Measurements from ENCODE around the gene CYS1. TPM values are rescaled to one million over a fixed set of nuclear protein-coding genes. Genes with fewer than 3 reads are reported as not detected.

Gene CYS1
- total and polyA plus RNA-seq, 2 of the 13 experiments (the other 11 are each of a cell fraction or from before 2014, with no cell fraction given): 0.04 TPM; not detected in 1

GRCh38 chr2:10043256-10043905 is 36.8 kb downstream of the CYS1 start, which contains the start of gene KLF11 (continued):
- TF ChIP-seq ZNF790 (CRISPR knock-in tag; IDR thresholded peaks at IDR 0.05; ENCODE audit: borderline replicate concordance): peak; percentile 90; the same call in 1 of the 2 replicates
- no peak for TF ChIP-seq RBM39 (IDR thresholded peaks at IDR 0.05; ENCODE audit: low read depth, low read length, poor library complexity, severe bottlenecking)
- peak; percentile 60; the same call in 1 of the 2 replicates for TF ChIP-seq ZBTB7B (CRISPR knock-in tag; IDR thresholded peaks at IDR 0.05)
- TF ChIP-seq DMAP1 (CRISPR knock-in tag; IDR thresholded peaks at IDR 0.05): peak; percentile 57; the same call in 1 of the 2 replicates
- no peak for TF ChIP-seq TAF15 (IDR thresholded peaks at IDR 0.05; ENCODE audit: low read depth, low read length, poor library complexity, severe bottlenecking)
- no peak for TF ChIP-seq POLR2AphosphoS2 (IDR thresholded peaks at IDR 0.05; ENCODE audit: low read depth, low read length)
- no peak for TF ChIP-seq SMC3 (IDR thresholded peaks at IDR 0.05; ENCODE audit: low read length)
- peak; percentile 92 for TF ChIP-seq MED13 (CRISPR knock-in tag; IDR thresholded peaks at IDR 0.05)
- TF ChIP-seq, protein P1, sequence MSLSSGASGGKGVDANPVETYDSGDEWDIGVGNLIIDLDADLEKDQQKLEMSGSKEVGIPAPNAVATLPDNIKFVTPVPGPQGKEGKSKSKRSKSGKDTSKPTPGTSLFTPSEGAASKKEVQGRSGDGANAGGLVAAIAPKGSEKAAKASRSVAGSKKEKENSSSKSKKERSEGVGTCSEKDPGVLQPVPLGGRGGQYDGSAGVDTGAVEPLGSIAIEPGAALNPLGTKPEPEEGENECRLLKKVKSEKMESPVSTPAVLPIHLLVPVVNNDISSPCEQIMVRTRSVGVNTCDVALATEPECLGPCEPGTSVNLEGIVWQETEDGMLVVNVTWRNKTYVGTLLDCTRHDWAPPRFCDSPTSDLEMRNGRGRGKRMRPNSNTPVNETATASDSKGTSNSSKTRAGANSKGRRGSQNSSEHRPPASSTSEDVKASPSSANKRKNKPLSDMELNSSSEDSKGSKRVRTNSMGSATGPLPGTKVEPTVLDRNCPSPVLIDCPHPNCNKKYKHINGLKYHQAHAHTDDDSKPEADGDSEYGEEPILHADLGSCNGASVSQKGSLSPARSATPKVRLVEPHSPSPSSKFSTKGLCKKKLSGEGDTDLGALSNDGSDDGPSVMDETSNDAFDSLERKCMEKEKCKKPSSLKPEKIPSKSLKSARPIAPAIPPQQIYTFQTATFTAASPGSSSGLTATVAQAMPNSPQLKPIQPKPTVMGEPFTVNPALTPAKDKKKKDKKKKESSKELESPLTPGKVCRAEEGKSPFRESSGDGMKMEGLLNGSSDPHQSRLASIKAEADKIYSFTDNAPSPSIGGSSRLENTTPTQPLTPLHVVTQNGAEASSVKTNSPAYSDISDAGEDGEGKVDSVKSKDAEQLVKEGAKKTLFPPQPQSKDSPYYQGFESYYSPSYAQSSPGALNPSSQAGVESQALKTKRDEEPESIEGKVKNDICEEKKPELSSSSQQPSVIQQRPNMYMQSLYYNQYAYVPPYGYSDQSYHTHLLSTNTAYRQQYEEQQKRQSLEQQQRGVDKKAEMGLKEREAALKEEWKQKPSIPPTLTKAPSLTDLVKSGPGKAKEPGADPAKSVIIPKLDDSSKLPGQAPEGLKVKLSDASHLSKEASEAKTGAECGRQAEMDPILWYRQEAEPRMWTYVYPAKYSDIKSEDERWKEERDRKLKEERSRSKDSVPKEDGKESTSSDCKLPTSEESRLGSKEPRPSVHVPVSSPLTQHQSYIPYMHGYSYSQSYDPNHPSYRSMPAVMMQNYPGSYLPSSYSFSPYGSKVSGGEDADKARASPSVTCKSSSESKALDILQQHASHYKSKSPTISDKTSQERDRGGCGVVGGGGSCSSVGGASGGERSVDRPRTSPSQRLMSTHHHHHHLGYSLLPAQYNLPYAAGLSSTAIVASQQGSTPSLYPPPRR (CRISPR knock-in tag; IDR thresholded peaks at IDR 0.05; ENCODE audit: borderline replicate concordance): peak; percentile 13; the same call in 1 of the 2 replicates
- no peak; the same call in 1 of the 2 replicates for TF ChIP-seq ZNF605 (CRISPR knock-in tag; IDR thresholded peaks at IDR 0.05)
- TF ChIP-seq NFKBIZ (CRISPR knock-in tag; IDR thresholded peaks at IDR 0.05): no peak; the same call in 1 of the 2 replicates
- peak; percentile 89 for TF ChIP-seq ZNF160 (CRISPR knock-in tag; IDR thresholded peaks at IDR 0.05)
- peak; percentile 60 for TF ChIP-seq FOXA3 (CRISPR knock-in tag; IDR thresholded peaks at IDR 0.05)
- no peak for TF ChIP-seq HCFC1 (IDR thresholded peaks at IDR 0.05; ENCODE audit: low read depth, low read length)
- TF ChIP-seq GATAD1 (CRISPR knock-in tag; IDR thresholded peaks at IDR 0.05): peak; percentile 48; the same call in 1 of the 2 replicates
- TF ChIP-seq, protein P2, sequence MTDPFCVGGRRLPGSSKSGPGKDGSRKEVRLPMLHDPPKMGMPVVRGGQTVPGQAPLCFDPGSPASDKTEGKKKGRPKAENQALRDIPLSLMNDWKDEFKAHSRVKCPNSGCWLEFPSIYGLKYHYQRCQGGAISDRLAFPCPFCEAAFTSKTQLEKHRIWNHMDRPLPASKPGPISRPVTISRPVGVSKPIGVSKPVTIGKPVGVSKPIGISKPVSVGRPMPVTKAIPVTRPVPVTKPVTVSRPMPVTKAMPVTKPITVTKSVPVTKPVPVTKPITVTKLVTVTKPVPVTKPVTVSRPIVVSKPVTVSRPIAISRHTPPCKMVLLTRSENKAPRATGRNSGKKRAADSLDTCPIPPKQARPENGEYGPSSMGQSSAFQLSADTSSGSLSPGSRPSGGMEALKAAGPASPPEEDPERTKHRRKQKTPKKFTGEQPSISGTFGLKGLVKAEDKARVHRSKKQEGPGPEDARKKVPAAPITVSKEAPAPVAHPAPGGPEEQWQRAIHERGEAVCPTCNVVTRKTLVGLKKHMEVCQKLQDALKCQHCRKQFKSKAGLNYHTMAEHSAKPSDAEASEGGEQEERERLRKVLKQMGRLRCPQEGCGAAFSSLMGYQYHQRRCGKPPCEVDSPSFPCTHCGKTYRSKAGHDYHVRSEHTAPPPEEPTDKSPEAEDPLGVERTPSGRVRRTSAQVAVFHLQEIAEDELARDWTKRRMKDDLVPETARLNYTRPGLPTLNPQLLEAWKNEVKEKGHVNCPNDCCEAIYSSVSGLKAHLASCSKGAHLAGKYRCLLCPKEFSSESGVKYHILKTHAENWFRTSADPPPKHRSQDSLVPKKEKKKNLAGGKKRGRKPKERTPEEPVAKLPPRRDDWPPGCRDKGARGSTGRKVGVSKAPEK (CRISPR knock-in tag; IDR thresholded peaks at IDR 0.05; ENCODE audit: borderline replicate concordance): no peak
- TF ChIP-seq ZFY (CRISPR knock-in tag; IDR thresholded peaks at IDR 0.05): peak; percentile 76
- TF ChIP-seq, protein P3, sequence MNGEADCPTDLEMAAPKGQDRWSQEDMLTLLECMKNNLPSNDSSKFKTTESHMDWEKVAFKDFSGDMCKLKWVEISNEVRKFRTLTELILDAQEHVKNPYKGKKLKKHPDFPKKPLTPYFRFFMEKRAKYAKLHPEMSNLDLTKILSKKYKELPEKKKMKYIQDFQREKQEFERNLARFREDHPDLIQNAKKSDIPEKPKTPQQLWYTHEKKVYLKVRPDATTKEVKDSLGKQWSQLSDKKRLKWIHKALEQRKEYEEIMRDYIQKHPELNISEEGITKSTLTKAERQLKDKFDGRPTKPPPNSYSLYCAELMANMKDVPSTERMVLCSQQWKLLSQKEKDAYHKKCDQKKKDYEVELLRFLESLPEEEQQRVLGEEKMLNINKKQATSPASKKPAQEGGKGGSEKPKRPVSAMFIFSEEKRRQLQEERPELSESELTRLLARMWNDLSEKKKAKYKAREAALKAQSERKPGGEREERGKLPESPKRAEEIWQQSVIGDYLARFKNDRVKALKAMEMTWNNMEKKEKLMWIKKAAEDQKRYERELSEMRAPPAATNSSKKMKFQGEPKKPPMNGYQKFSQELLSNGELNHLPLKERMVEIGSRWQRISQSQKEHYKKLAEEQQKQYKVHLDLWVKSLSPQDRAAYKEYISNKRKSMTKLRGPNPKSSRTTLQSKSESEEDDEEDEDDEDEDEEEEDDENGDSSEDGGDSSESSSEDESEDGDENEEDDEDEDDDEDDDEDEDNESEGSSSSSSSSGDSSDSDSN (CRISPR knock-in tag; IDR thresholded peaks at IDR 0.05): no peak; the same call in 1 of the 2 replicates
- peak; percentile 94; the same call in 1 of the 2 replicates for TF ChIP-seq JDP2 (CRISPR knock-in tag; IDR thresholded peaks at IDR 0.05; ENCODE audit: borderline replicate concordance)

Measured in HepG2 (cell line).